GM19023 (cell line): Measurements from ENCODE around the gene EXT2.

ENCODE experiments used
- ATAC-seq: cut with Tn5 transposase; IDR thresholded peaks from one replicate; pipeline ENCODE4 v1.9.1; 2021; ENCODE audit warnings: mild to moderate bottlenecking, moderate library complexity; ENCODE audit not compliant: unreplicated experiment

EXT2 gene

DNA sequence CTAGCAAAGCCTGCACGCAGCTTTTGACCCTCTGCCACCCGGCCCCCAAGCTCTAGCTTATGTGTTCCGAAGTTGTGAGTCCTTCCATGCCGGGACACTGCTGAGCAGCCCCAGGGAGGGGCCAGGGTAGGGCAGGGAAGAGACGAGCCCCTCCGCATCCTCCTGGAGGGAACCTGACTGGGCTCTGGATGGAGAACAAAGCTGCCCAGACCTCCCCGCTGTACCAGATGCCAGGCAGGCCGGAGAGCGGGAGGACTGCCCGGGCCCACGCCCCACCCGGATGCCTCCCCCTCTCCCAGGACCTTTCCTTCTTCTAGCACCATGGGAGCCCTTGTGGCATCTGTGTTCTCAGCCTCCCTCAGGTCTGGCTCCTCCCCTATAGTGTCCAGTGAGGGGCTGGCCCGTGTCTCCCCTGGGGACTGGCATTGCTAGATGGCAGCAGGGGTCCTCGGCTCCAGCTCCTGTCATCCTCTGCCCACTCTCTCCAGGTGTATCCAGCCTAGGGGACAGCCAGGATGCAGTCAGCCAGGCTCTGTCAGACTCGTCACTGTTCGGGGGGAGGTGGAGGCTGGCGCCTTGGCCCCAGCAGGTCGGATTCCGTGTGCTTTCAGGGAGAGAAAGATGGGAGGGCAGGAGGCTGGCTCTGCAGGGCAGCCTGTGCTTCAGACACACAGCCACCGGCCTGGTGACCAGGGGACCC is 168.4 kb downstream of the EXT2 start:
- no peak for ATAC-seq

DNA sequence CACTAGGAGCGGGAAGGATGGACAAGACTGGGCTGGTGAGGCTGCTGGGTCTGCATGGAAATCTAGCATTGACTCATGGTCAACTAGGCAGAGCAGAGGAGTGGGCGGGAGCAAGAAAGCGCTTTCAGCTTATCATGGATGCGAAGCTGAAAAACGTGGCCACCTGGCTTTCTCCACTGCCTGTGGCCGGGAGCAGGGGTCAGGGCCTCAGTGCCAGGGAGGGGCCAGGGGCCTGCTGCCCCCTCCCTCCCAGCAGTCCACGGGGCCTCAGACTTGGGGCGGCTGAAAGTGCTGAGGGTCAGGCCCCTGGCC is 168.9 kb downstream of the EXT2 start:
- ATAC-seq, result no peak

DNA sequence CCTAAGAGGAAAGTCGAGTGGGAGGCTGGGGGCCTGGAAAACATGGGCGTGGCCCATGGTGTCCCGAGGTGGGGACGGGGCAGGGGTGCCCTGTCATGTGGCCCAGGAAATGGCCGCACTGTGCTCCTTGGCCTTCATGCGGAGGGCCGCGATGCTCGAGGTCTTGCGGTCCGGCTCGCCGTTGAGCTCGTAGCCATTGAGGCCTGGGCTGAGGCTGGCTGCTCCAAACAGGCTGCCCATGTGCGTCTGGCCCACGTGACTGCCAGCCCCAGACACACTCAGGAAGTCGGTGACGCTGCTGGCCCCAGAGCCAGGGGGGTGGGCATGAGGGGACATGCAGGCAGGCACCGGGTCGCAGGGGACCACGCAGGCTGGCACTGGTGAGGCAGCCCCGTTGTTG is 169.3 kb downstream of the EXT2 start:
- no peak for ATAC-seq

DNA sequence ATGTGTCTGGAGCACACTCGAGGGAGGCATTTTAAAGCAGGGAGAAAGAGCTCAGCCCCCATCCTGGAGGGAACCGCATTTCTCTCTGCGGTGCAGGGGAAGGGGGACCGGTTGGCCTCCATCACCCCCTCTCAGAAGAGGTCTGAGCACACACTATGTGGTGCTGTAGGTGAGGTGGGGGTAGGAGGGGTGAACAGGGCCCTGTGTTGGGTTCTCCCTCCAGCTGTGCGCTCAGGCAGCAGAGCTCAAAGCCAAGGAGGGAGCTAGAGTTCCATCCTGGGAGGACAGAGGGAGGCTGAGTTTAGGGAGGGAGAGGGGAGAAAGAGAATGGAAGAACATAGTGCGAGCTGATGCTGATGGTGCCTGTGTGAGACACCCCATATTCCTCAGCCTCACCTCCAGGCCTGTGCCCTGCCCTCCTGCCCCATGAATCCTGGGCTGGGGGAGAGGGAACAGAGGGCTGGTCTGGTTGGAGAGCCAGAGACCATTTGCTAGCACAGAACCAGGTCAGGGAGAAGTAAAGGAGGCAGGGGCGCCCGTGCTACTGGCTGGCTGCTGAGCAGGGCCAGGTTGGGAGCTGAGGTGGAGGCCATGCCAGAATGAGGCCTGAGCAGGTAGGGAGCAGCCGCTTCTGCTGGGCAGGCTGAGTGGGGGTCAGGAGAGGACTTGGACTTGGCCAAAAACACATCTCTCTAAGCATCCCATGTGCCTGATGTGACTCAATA is 170.7 kb downstream of the EXT2 start:
- ATAC-seq, result no peak

DNA sequence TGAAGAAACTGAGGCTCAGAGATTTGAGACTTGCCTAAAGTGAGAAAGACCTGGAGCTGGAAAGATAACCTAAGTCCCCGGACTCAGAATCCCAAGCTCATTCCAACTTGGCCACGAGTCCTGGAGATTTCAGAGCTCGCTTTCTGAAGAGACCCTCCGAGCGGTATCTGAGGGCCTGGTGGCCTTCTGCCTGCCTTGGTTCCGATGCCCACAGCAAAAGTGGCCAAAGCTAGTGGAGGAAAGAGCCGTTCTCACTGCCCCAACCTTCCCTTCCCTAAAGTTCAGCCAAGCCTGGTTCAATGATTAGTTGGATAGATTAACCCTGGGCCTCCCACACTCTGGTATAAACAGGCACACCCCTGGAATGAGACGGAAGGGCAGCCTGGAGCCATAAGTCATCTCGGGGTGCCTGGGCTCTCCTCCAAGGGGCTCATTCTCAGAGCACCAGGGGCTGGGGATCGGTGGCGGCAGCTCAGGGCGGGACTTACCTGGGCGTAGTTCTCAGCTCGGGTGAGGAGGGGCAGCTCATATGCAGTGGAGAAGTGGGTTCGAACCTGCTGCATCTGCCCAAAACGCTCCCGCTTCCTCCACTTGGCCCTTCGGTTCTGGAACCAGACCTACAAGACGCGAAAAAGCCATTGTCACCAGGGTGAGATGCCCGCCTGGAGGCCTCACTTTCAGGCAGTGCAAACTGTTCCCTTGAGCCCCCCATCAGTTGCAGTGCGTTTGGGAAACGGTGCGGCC is 171.7 kb downstream of the EXT2 start:
- no peak for ATAC-seq

DNA sequence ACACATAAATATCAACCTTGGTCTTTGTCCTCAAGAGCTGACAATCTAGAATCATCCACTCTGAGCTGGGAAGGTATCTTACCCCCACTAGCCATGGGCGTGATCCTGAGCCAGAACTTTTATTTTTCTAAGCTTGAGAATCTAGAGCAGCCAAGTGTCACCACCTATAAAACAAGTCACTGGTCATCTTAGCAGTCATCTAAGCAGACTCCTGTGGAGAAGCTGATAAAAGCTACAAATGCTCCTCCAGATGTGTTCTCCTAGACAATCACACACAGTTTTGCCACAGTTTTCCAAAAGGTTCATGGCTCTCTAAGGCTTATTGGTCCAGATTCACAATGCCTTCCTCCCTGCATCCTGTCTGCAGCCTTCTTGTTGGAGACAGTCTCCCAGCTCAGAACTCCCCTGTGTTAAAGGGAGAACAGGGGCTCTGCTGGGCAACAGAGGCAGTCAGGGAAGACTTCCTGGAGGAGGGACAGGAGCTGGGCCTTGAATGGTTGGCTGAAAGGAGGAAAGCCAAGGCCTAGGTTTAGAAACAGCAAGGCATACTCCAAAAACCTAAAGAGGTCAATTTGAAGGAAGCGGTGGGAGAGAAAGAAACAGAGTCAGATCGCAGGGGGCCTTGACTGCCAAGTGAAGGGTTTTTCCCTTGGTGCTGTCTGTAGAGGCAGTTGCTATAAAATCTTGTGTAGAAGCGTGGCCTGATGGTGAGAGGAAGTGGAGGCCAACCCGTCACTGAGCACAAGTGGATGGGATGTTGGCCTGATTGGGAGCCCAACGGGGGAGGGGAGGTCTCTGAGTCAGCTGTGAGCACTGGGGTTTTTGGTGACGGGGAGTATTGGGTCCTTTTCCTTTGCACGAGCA is 172.5 kb downstream of the EXT2 start:
- ATAC-seq, result no peak

DNA sequence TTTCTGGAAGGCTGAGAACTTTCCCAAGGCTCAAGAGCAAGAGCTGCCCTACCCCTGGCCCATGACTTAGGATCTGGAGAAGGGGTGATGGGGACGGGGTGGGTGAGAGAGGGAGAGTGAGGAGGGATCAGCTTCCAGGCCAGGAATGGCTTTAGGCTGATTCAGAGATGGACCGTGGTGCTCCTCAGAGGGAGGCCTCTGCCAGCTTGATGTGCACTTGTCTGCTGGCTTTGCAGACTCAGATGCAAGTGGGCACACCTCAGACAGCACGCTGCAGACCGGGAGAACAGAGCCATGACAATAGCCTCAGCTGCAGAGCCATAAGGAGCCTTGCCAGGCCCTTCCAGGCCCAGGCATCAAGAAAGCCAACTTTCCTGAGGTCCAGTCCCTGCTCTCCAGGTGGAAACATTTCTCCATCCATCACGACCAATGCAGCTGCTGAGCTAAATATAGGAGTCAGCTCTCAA is 173.2 kb downstream of the EXT2 start:
- no peak for ATAC-seq

DNA sequence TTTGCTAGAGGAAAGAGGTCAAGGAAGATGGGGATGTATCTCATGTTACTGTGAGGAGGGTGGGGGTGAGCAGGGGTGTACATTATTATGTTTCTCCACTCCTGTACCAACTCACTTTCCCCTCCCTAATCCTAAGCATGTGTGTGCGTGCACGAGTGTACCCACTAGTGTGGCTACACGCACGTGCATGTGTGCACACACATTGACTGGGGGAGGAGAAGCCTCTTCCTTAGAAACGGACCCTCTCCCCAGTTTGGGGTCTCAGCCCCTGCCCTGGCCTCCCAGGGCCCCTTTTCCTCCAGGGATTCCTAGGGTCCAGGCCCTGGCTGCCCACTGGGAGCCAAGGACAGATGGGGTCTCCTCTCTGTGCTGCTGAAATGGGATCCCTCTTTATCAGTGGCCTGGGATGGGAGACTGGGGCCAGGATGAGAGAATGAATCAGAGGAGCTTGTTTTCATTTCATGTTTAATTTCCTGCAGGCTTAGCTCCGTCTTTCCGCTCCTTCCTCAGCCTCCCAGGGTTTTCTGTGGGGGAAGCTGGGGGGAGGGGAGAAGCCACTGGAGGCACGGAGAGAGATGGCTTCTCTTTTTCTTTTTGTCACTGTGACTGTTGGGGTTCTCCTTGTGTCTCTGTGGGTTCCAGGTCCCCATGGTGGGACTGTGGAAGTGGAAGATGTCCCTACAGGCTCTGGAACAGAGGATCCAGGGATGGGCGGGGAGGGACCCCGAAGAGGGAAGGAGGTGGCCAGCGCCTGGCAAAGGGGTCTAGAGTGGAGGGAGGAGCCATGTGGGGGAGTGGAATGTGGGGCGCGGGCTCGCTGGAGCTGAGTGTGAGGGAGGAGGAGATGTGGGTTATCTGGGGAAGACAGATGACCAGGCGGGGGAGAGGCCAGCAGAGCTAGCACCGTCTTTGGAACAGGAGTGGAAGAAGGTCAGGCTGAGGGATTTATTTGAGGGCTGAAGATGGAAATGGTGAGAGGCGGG is 174.2 kb downstream of the EXT2 start:
- ATAC-seq, result no peak

DNA sequence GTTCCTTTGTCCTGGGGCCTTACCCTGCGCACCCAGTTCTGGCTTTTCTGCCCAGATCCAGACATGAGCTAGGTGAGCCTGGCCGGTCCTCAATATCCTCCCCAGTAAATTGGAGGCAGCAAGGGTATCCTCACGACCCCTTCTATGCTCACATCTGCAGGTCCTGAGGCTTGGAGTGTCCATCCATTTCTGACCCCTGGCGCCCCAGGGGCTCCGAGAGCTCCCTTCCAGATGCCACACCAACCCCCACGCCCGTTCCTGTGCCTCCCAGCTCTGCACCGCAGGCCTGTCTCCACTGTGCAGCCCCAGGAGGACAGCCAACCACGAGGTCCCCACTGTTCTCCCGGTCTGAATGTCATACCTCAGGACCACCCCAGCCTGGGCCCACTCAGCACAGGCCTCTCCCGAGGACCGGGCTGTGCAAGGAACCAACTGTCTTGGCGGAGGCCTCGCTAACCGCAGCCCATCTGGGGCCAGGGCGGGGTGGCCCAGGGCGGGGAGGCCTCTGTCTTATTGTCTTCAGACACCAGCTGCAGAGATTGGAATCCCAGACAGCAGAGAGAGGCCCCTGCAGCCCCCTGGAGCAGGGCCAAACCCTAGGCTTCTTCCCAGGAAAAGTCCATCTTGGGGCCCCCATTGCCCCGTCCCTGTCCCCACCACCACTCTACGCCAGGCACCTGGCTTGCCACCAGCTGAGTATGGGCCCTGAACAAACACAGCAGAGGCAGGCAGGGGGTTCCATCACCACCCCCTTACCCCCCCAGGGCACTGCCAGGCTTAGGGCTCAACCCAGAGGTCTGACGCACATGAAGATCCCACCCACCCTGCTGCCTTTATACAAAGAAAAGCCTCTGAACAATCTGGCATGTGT is 175.2 kb downstream of the EXT2 start:
- ATAC-seq, result no peak

DNA sequence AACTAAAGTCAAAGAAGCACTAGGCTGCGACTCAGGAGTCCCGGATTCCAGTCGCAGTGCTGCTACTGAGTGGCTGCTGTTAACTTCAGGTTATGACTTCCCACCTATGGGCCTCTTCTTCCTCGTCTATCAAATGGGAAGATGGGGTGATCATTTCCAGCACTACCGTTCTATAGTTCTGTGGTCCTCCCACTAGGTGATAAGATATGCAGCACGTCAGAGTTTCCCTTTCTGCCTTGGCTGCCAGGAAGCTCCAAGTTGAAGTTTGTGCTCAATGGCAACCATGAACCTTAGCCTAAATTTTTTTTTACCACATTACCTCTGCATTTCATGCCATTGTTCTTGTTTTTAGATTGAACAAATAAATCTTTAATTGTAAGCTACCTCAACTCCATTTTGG is 175.8 kb downstream of the EXT2 start:
- ATAC-seq, result no peak

DNA sequence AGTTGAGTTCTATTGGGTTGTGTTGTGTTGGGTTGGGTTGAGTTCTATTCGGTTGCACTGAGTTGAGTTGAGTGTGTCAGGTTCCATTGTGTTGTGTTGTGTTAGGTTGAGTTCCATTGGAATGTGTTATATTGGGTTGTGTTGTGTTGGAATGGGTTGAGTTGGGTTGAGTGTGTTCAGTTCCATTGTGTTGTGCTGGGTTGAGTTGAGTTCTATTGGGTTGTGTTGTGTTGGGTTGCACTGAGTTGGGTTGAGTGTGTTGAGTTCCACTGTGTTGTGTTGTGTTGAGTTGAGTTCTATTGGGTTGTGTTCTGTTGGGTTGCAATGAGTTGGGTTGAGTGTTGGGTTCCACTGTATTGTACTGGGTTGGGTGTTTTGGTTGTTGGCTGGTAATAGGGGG is 178.9 kb downstream of the EXT2 start:
- ATAC-seq, result no peak

DNA sequence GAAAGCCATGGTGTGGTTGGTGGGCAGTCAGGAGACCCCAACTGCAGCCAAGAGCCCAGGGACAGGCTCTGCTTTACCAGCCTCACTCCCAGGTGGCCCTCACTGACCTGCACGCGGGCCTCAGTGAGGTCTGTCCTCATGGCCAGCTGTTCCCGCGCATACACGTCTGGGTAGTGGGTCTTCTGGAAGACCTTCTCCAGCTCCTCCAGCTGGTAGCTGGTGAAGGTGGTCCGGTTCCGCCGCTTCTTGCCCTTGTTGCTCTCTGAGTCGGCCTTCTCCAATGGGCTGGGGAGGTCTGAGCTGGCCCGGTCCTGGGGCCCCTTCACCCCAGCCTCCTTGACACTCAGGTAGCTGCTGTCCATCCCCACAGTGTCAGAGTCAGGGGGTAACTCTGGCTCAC is 179.8 kb downstream of the EXT2 start:
- ATAC-seq, result no peak

DNA sequence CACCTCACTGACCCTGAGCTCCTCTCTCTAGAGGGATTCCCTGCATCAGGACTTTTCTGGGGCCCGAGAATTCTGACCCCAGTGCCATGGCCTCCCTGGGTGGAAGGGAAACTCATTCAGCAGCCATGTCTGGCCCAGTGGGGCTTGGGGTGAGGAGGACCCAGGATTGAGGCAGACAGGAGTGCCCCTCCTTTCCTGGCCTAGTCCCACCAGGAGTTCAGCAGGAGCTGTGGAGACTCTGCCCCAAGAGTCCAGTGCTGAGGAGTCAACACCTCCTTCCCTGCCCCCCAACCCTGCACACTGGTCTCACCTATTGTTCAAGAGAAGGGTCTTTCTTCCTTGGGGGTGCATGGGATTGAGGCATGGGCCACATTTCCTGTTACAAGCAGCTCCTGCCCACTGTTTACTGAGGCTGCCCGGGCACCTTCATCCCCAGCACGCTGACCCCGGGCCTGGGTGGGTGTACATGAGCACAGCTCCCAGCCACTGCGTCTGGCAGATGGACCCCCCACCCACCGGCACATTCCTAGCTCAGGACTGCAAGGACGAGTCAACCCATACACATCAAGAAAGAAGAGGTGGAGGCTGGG is 180.6 kb downstream of the EXT2 start:
- no peak for ATAC-seq

DNA sequence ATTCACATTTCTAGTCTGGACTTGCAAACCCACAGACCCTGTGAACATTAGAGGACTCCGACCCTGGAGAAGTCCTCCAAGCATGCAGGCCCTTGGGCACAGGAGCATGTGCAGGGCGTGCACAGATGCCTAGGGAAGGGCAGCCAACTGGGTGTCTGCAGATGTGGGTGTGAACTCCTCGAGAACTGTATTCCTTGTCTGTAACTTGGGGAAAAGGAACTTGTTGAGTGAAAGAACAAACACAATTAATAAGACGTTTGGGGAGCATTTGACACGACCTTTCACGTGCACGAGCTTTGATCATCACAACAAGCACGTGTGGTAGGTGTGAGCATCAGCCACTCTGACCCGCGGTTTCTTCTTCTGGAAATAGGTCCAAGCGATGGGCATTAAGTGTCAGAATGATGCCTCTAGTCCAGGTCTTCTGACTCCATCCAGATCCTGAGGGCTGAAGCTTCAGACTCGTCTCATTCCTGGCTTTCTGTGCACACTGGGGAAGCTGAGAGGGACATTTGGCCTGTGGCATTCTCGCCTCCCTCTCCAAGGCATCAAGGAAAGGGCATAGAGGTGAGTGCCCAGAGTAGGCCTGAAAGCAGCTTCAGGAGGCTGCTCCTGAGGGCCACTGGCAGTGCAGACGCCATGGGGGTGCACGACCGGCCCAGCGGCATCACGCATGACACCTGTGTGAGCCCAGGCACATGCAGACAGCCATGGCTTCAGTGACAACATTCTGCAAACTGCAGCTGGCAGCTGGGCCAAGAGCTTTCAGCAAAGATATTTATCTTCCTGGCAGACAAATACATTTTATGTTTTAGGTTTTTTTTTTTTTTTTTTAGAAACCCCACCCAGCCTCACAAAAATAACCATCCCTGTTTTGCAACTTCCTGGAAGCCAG is 182.0 kb downstream of the EXT2 start:
- ATAC-seq, result no peak

DNA sequence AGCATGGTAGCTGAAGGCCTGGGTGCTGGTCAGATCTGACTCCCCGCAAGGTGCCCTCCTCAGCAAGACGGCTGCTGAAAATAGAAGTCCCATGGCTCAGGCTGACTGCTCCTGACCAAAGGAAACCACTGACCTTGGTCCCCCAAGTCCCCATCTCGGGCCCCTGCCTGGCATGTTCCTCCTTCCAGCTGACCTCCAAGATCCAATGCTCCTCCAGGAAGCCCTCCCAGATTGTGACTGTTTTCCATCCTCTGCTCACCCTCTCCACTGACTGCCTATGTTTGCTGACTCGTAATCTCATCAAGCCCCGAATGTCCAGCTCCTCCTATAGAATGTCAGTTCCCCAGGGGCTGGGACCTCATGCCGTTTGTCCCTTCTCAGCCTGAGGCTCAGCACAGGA is 184.0 kb downstream of the EXT2 start:
- ATAC-seq, result no peak

DNA sequence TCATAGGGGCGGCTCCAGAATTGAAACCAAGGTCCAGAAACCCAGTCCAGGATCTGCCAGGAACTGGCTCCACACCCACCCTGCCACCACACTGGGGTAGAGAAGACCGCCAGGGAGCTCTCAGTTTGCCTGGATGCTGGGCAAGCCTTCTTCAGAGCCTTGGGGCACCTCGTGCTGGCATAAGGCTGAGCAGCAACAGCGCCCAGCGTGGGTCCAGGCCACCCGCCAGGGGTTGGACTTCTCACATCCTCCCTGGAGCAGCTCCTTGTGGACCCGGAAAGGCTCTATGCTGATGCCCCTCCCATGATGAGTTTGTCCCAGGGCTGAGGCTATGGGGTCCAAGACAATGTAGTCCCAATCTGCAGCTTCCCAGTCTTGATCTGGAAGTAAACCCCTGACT is 184.8 kb downstream of the EXT2 start:
- no peak for ATAC-seq

DNA sequence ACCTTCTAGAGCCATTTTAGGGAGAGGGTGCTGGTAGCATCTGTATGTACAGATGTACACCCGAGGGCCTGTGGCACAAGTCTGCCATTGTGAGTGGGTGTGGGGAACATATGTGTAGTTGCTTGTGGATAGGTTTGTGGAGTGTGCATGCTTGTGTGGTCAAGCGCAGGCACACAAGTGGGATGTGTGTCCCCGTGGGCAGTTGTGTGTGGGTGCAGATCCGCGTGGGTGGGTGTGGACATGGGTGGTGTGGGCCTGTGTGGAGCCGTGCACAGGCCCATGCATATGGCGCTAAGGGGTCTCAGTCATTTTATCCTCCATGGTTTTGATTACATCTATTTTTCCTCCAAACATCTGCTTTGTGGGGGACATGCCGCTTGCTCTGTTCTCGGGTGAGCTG is 185.7 kb downstream of the EXT2 start:
- no peak for ATAC-seq

DNA sequence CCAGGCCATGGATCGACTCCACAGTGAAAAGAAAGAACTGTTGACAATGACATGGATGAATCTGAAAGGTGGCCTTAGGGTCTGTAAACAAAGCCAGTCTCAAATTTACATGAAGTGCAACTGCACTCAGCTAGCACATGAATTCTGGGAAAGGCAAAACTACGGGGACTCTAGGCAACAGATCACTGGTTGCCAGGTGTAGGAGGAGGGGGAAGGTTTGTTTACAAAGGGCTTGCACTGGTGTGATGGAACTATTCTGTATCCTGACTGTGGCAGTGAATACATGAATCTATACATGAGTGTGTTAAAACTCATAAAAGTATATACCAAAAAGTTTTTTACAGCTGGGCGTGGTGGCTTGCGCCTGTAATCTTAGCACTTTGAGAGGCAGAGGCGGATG is 187.1 kb downstream of the EXT2 start:
- ATAC-seq, result no peak
